GM19023 (cell line): ENCODE results near the gene FLAD1.

Experiments used
- ATAC-seq: cut with Tn5 transposase; IDR thresholded peaks from one replicate; pipeline ENCODE4 v1.9.1; 2021; ENCODE audit warnings: mild to moderate bottlenecking, moderate library complexity; ENCODE audit not compliant: unreplicated experiment

The FLAD1 gene

GRCh38 chr1:155014709-155015508 lies 31.8 kb downstream of the FLAD1 start:
- ATAC-seq, result no peak

- ATAC-seq, result no peak
These were observed 32.5 kb downstream of the FLAD1 start for GRCh38 chr1:155015527-155016230.

- no peak for ATAC-seq
These were observed 33.2 kb downstream of the FLAD1 start for GRCh38 chr1:155016231-155016831.

DNA sequence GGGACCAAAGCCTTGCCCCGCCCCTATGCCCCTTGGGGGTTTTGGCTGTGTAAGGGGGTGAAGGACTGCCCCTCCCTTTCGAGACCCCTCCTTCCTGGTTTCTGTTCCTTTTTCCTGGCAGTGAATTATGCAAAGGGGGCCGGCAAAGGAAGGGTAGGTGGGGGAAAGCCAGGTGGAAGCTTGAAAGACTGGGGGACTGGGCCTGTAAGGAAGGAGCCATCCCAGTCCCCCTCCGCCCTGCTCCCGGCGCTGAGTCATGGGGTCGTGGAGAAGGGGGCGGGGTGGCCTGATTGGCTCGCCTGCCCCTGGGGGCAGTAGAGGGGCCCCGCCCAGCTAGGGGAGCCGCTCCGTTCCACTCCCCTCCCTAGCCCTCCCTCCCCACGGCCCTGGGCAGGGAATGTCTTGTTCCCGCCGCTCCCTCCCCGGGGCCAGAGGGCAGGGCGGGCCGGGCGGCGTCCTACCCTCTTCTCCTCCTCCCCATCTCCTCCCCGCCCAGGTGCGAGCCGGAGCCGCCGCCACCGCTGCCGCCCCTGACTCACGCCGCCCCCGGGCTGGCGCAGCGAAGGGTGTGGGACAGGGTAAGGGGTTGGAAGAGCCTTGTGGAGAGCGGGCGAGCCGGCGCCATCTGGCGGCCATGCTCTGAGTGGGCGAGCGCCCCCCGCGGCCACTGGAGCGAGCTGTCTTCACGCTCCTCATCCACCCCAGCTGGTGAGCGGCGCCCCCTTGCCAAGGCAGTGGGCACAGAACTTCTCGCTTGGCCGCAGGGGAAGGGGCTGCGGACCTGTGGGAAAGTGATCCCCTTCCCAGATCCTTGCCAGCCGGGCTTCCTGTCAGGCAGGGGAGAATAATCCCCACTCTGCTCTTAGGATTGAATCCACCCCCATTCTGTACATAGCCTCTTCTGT lies 34.1 kb downstream of the FLAD1 start:
- peak; percentile 80 for ATAC-seq

GRCh38 chr1:155017946-155018316 lies 34.8 kb downstream of the FLAD1 start:
- ATAC-seq, result no peak

DNA sequence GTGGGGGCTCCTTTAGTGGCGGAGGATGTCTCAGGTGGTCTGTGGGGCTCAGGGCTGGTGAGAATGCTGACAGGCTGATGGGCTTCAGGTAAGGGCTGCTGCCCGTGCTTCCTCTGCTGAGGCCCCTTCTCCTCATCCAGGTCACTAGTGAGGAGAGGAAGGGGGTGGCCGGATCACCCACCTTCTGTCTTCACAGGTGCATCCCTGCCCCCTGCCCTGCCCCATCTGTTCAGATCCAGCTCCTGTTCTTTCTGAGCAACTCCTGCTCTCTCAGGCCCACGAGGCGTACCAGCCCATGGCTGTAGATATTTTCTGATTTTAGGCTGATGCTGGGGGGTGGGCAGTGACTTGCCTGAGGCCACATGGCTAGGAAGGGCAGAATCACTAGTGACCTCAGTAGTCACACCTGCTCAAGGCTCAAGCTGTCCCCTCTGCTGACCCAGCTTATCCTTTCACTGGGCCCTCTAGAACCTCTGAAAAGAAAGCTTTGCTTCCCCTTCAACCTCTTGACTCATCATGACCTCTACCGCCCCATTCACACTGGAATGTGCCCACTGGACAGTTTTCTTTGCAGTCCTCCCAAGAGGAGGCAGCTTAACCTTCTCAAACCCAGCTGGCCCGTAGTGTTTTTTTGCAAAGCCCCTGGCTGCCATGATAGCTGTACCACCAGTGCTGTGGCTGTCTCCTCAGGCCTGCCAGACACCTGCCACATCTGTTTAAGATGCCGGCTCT lies 35.6 kb downstream of the FLAD1 start:
- ATAC-seq, result no peak

GRCh38 chr1:155019377-155020245 lies 36.5 kb downstream of the FLAD1 start:
- ATAC-seq, result no peak

DNA sequence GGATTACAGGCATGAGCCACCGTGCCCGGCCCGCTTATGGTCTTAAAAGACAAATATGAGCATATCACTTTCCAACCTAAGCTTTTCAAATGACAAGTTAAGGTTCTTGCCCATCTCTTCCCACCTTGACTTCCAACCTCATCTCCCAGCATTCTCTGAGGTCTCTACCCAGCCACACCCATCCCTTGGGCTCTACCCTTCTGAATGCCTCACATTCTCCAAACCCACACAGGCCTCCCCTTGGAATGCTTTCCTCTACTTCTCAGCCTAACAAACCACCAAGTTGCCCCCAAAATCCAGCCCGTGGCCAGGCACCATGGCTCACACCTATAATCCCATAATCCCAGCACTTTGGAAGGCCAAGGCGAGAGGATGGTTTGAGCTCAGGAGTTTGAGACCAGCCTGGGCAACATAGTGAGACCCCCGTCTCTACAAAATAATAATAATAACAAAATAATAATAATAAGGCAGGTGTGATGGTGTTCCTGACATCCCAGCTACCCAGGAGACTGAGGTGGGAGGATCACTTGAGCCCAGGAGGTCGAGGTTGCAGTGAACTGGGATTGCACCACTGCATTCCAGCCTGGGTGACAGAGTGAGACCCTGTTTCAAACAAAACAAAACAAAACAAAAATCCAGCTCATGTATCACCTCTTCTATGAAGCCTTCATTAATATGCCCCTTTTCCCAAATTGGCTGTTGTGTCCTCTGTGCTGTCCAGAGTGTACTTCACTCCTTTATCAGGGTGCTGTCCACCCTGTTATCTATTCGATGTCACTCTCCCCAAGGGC lies 39.2 kb downstream of the FLAD1 start:
- ATAC-seq, result no peak

- no peak for ATAC-seq
These were observed 39.7 kb downstream of the FLAD1 start for GRCh38 chr1:155022927-155023236.

DNA sequence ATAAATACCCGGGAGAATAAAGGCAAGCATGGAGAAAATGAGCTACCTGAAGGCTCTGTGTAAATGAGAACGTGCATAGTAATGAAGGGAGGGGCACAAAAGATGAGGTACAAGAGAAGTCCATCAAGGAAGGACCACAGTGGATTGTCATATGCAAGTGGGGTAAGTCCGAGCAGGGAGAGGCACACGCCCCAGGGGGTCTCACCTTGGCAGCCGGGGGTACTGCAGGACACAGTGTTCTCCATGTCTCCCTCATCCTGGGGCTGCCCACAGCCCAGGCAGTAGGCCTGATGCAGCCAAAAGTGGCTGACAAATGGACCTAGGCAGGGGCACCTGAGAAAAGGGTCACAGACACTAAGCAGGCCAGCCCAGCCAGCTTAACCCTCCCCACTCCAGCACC lies 40.5 kb downstream of the FLAD1 start:
- ATAC-seq, result no peak

GRCh38 chr1:155024315-155024714 lies 41.2 kb downstream of the FLAD1 start:
- ATAC-seq, result no peak

DNA sequence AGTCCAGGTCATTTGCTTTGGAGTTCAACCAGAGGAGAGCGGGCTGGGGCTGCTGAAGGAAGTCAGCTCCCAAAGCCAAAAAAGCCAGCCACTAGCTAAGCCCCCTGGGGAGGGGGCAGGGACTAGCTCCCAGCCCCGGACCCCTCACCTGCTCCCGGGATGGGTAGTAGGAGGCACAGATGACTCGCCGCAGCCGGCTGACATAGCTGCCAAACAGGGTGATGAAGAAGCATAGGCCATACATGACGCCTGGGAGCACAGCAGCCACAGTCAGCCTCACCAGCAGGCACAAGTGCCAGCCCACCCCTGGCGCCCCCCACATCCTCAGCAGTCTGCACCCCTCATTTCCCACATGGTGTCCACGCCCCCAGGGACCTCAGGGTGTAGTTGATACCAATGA lies 43.0 kb downstream of the FLAD1 start:
- no peak for ATAC-seq

DNA sequence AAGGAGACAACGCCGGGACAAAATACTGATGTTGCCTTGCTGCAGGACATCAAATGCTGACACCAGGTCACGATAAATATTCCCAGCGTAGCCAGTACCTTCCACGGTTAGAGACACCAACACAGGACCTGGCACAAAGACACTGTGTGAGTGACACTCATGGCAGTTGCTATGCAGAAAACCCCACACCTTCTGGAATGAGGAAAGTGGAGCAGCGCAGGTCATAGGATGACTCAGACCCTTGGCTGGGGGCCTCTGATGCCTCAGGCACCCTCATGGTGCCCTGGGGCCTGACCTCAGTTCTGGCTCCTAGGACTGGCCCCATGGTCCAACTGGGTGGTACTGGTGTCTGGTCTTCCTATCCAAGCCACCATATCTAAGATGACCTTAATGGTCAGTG lies 43.4 kb downstream of the FLAD1 start:
- no peak for ATAC-seq

DNA sequence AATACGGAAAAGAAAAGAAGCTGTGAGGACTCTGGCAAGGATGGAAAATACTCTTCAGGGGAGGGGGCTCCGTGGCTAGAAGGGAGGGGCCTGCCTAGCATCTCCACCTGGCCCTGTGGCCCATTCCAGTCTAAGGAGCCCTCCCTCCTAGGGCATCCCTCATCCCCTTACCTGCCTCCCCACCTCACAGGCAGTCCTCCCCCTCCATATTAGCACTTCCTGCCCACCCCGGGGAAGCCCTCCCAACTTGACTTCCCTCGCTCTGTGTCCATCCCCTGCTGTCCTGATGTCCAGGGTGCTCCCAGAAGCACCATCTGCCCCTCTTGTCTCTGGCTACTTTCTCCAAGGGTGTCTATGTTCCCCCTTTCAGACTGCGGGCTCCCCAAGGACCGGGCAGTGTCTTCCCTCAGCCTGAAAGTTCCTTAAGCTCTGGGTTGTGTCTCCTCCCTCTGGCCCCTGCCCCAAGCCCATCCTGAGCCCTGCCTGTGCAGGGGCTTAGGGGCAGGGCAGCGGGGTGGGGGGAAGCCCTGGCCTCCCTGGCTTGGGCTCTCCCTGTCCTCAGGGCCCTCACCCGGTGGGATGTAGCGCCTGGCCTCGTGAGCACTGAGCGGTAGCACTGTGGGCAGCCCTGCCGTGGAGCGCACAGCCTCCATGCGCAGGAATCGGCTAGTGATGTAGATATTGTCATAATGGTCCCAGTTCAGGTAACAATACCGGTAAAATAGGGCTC lies 46.5 kb downstream of the FLAD1 start:
- no peak for ATAC-seq

DNA sequence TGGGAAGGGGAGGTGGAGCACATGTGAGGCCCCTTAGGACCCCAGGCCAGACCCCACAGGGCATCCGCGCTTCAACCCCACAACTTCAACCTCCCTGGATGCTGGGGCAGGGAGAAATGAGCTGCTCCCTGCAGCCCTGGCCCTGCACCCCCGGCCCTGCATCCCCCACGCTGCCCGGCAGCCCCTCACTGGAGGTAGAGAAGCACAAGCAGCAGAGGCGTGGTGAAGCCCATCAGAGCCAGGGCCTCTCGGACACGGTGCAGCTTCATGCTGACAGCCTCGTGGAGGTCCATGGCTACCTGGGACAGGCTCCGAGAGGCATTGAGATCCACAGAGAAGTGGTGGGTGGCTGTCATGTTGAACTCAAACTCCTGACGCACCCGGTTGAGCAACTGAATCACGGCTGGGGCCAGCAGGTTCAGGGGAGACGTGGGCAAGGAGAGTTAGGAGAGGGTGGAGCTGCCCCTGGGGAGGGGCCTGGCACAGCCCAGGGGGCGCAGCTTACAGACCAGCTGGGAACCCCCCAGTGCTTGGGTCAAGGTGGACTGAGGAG lies 47.2 kb downstream of the FLAD1 start:
- no peak for ATAC-seq

DNA sequence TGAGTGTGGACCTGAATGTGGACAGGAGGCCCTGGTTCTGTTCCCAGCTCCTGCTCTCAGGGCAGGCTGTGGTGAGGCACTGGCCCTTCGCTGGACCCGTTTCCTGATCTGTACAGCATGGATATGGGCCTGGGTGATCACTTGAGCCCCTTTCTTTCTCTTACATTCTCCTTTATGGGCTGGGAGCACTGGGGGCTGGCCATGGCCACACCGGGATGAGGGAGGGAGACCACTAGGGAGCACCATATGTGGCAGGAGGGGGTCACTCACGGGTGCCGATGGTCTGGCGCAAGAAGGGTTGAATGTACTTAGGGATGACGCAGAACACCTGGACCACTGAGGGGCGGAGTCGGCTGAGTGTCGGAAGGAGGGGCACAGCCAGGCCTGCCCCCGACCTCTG lies 47.8 kb downstream of the FLAD1 start:
- no peak for ATAC-seq

- no peak for ATAC-seq
These were observed 49.7 kb downstream of the FLAD1 start for GRCh38 chr1:155032886-155033285.

GRCh38 chr1:155033524-155033923 lies 50.4 kb downstream of the FLAD1 start, which contains the start of the genes DCST1 and DCST2:
DCST1 (plus strand) TSS chr1:155033824; CDS start chr1:155034037, 213 bp downstream.
DCST2 (minus strand) TSS chr1:155033781; CDS start chr1:155033701, 80 bp downstream.
- no peak for ATAC-seq
